Lung microvascular endothelial cell (primary cell): ENCODE measurements around the gene KRTAP6-2. TPM values are rescaled to one million over a fixed set of nuclear protein-coding genes. Genes with fewer than 3 reads are reported as not detected.

Experiments used
- DNase-seq, 2 donors: peaks; one replicate each; pipeline versions ENCODE4 v3.0.0 to v3.0.0-alpha.2; 2010; ENCODE audit warnings: low read depth in 2 of 2
- total RNA-seq: library from RNA; depleted of rRNA; stranded (reverse); fragments of >200 nt; gene quantifications from 2 replicates; pipeline ENCODE4 v1.2.1, GENCODE V29; 2014

The KRTAP6-2 gene
- total RNA-seq, 1 donor from 2014 or later, result not detected

GRCh38 chr21:30577766-30578165 lies 20.9 kb downstream of the KRTAP6-2 start:
- DNase-seq, result no peak

- no peak for DNase-seq
Measured at GRCh38 chr21:30567617-30568016, 31.1 kb downstream of the KRTAP6-2 start.

- DNase-seq, result no peak
Measured at GRCh38 chr21:30563630-30564029, 35.1 kb downstream of the KRTAP6-2 start.

GRCh38 chr21:30563072-30563471 lies 35.6 kb downstream of the KRTAP6-2 start:
- DNase-seq, result no peak

- DNase-seq, result no peak
Measured at GRCh38 chr21:30561957-30562356, 36.7 kb downstream of the KRTAP6-2 start.

- DNase-seq, result no peak
Measured at GRCh38 chr21:30561264-30561895, 37.3 kb downstream of the KRTAP6-2 start, which contains the start of gene KRTAP19-7. Gene KRTAP19-7 (minus strand): TSS chr21:30561314. CDS start chr21:30561289, 25 bp downstream.

GRCh38 chr21:30555095-30555494 lies 43.6 kb downstream of the KRTAP6-2 start:
- no peak for DNase-seq

- DNase-seq, result no peak
Measured at GRCh38 chr21:30552782-30553181, 45.9 kb downstream of the KRTAP6-2 start.

Other genes starting within 250 kb of the KRTAP6-2 start
- not detected in 2 replicates for gene KRTAP13-2, start 226.6 kb downstream of the KRTAP6-2 start, total RNA-seq
- not detected in 2 replicates for gene KRTAP13-1, start 202.9 kb downstream of the KRTAP6-2 start, total RNA-seq
- gene KRTAP13-3, start 173.0 kb downstream of the KRTAP6-2 start, total RNA-seq, result not detected in 2 replicates
- not detected in 2 replicates for gene KRTAP13-4, start 168.7 kb downstream of the KRTAP6-2 start, total RNA-seq
- not detected in 2 replicates for gene KRTAP15-1, start 158.6 kb downstream of the KRTAP6-2 start, total RNA-seq
- gene KRTAP19-1, start 118.5 kb downstream of the KRTAP6-2 start, total RNA-seq, result not detected in 2 replicates
- gene KRTAP19-2, start 111.5 kb downstream of the KRTAP6-2 start, total RNA-seq, result not detected in 2 replicates
- not detected in 2 replicates for gene KRTAP19-3, start 106.9 kb downstream of the KRTAP6-2 start, total RNA-seq
- gene KRTAP19-4, start 101.7 kb downstream of the KRTAP6-2 start, total RNA-seq, result not detected in 2 replicates
- gene KRTAP19-5, start 96.8 kb downstream of the KRTAP6-2 start, total RNA-seq, result not detected in 2 replicates
- gene KRTAP19-6, start 57.0 kb downstream of the KRTAP6-2 start, total RNA-seq, result not detected in 2 replicates
- not detected in 2 replicates for gene KRTAP19-7, start 37.6 kb downstream of the KRTAP6-2 start, total RNA-seq
- gene KRTAP22-2, start 8.5 kb downstream of the KRTAP6-2 start, total RNA-seq, result not detected in 2 replicates
- not detected in 2 replicates for gene KRTAP6-3, start 6.5 kb downstream of the KRTAP6-2 start, total RNA-seq
- not detected in 2 replicates for gene KRTAP22-1, start 2.2 kb upstream of the KRTAP6-2 start, total RNA-seq
- not detected in 2 replicates for gene KRTAP6-1, start 15.0 kb upstream of the KRTAP6-2 start, total RNA-seq
- not detected in 2 replicates for gene KRTAP20-1, start 17.5 kb upstream of the KRTAP6-2 start, total RNA-seq
- not detected in 2 replicates for gene KRTAP20-4, start 21.7 kb upstream of the KRTAP6-2 start, total RNA-seq
- not detected in 2 replicates for gene KRTAP20-2, start 36.3 kb upstream of the KRTAP6-2 start, total RNA-seq
- not detected in 2 replicates for gene KRTAP20-3, start 44.0 kb upstream of the KRTAP6-2 start, total RNA-seq
- gene KRTAP21-3, start 119.9 kb upstream of the KRTAP6-2 start, total RNA-seq, result not detected in 2 replicates
- not detected in 2 replicates for gene KRTAP21-2, start 148.4 kb upstream of the KRTAP6-2 start, total RNA-seq
- not detected in 2 replicates for gene KRTAP21-1, start 156.5 kb upstream of the KRTAP6-2 start, total RNA-seq
- gene KRTAP8-1, start 214.4 kb upstream of the KRTAP6-2 start, total RNA-seq, result not detected in 2 replicates
- gene KRTAP7-1, start 230.9 kb upstream of the KRTAP6-2 start, total RNA-seq, result not detected in 2 replicates